DMS 273 (cell line): ENCODE measurements around the gene RRAD.

Source experiments
- DNase-seq: peaks from one replicate; lab custom pipeline; 2025; ENCODE audit not compliant: unreplicated experiment; lab: John Stamatoyannopoulos, UW

Gene RRAD

GRCh38 chr16:66934138-66934838, 9.0 kb upstream of the RRAD start, which contains the start of gene CIAO2B:
Gene CIAO2B (minus strand): TSS chr16:66934402. CDS start chr16:66934364, 38 bp downstream.
- peak; percentile 94 for DNase-seq

GRCh38 chr16:66933776-66934137, 8.4 kb upstream of the RRAD start:
- no peak for DNase-seq

- no peak for DNase-seq
Observed at GRCh38 chr16:66932076-66932475, 6.7 kb upstream of the RRAD start.

GRCh38 chr16:66931665-66932064, 6.3 kb upstream of the RRAD start:
- no peak for DNase-seq

GRCh38 chr16:66930189-66930588, 4.9 kb upstream of the RRAD start:
- DNase-seq = peak; percentile 58

GRCh38 chr16:66928702-66929388, 3.5 kb upstream of the RRAD start:
- peak; percentile 66 for DNase-seq

- DNase-seq = peak; percentile 65
Observed at GRCh38 chr16:66927918-66928649, 2.7 kb upstream of the RRAD start.

- peak; percentile 55 for DNase-seq
Observed at GRCh38 chr16:66926961-66927436, 1.7 kb upstream of the RRAD start.

- peak; percentile 55 for DNase-seq
Observed at GRCh38 chr16:66926171-66926947, 1.0 kb upstream of the RRAD start.

- peak; percentile 69 for DNase-seq
Observed at GRCh38 chr16:66924527-66925321, 611 bp downstream of the RRAD start.

- DNase-seq = peak; percentile 69
Observed at GRCh38 chr16:66923866-66924265, 1.5 kb downstream of the RRAD start.

GRCh38 chr16:66923247-66923731, 2.0 kb downstream of the RRAD start:
- peak; percentile 95 for DNase-seq

- DNase-seq = no peak
Observed at GRCh38 chr16:66921729-66922450, 3.4 kb downstream of the RRAD start.

GRCh38 chr16:66920924-66921680, 4.2 kb downstream of the RRAD start:
- no peak for DNase-seq

- no peak for DNase-seq
Observed at GRCh38 chr16:66920299-66920590, 5.1 kb downstream of the RRAD start.

- no peak for DNase-seq
Observed at GRCh38 chr16:66919569-66920298, 5.6 kb downstream of the RRAD start.

- no peak for DNase-seq
Observed at GRCh38 chr16:66918803-66919568, 6.3 kb downstream of the RRAD start, which contains the start of gene CDH16. Gene CDH16 (minus strand): TSS chr16:66918885. CDS start chr16:66918065, 820 bp downstream.
